Gastroesophageal sphincter (tissue), 4 donors: ENCODE measurements around the gene AFAP1. TPM values are rescaled to one million over a fixed set of nuclear protein-coding genes. Genes with fewer than 3 reads are reported as not detected.

ENCODE experiments used
- ATAC-seq: fragments of 150-250 bp; one replicate; pipeline ENCODE4 v1.9.1; 2016; ENCODE audit warnings: mild to moderate bottlenecking, moderate library complexity
- H3K27ac ChIP-seq, 4 donors: fragments of 200-600 bp; sonication (generic) in 3 of 4; 1 replicate in 3 of 4; 2 replicates in 1 of 4; pipeline ENCODE4 v1.5.1; 2016 to 2019
- H3K27me3 ChIP-seq: fragments of 200-600 bp; sonication (generic); one replicate; pipeline ENCODE4 v1.5.1; 2019
- H3K36me3 ChIP-seq, 2 donors: fragments of 200-600 bp; sonication (generic); one replicate each; pipeline ENCODE4 v1.5.1; 2019; ENCODE audit warnings: control low read depth in 1 of 2
- H3K4me1 ChIP-seq, 3 donors: fragments of 200-600 bp; sonication (generic); 1 replicate in 2 of 3; 2 replicates in 1 of 3; pipeline ENCODE4 v1.5.1; 2016 to 2019; ENCODE audit warnings: control low read depth in 2 of 3
- H3K4me3 ChIP-seq, 2 donors: fragments of 200-600 bp; sonication (generic); one replicate each; pipeline ENCODE4 v1.5.1; 2019; ENCODE audit warnings: mild to moderate bottlenecking in 1 of 2, moderate library complexity in 1 of 2
- H3K9me3 ChIP-seq, 3 donors: fragments of 200-600 bp; sonication (generic); one replicate each; pipeline ENCODE4 v1.5.1; 2017 to 2019; ENCODE audit warnings: control low read depth in 2 of 3
- EP300 ChIP-seq: sonication (generic); formaldehyde crosslinking; IDR thresholded peaks from one replicate; pipeline ENCODE4 v1.6.1; 2017; ENCODE audit warnings: antibody characterized with exemption, mild to moderate bottlenecking
- POLR2A ChIP-seq, 2 donors: fragments of 450-650 bp; IDR thresholded peaks; one replicate each; pipeline ENCODE4 v1.6.1; 2017; ENCODE audit warnings: antibody characterized with exemption in 2 of 2, mild to moderate bottlenecking in 2 of 2, moderate library complexity in 1 of 2
- POLR2AphosphoS5 ChIP-seq: sonication (generic); formaldehyde crosslinking; IDR thresholded peaks from one replicate; pipeline ENCODE4 v1.6.1; 2017; ENCODE audit warnings: antibody characterized with exemption
- WGBS, 2 donors: methylation state at CpG; one replicate each; pipeline ENCODE4 v1.1.5; 2018; ENCODE audit warnings: low coverage in 1 of 2; 5-methylcytosine and 5-hydroxymethylcytosine counted together
- total RNA-seq, 4 donors: library from RNA; depleted of rRNA; stranded (reverse); fragments of >200 nt; gene quantifications; one replicate each; pipeline ENCODE4 v1.1.0, GENCODE V29; 2016
- TF ChIP-seq, protein P1 (sequence below), 4 experiments: fragments of 200-600 bp in 2 of 4; fragments of 450-650 bp in 2 of 4; sonication (generic) in 1 of 4; IDR thresholded peaks; one replicate each; pipeline ENCODE4 v1.5.1; 2017 to 2019; ENCODE audit warnings: antibody characterized with exemption in 4 of 4, mild to moderate bottlenecking in 2 of 4, moderate library complexity in 2 of 4

The AFAP1 gene
- total RNA-seq, 4 donors from 2014 or later, result 32.0 to 79.7 (median 48.1) TPM

DNA sequence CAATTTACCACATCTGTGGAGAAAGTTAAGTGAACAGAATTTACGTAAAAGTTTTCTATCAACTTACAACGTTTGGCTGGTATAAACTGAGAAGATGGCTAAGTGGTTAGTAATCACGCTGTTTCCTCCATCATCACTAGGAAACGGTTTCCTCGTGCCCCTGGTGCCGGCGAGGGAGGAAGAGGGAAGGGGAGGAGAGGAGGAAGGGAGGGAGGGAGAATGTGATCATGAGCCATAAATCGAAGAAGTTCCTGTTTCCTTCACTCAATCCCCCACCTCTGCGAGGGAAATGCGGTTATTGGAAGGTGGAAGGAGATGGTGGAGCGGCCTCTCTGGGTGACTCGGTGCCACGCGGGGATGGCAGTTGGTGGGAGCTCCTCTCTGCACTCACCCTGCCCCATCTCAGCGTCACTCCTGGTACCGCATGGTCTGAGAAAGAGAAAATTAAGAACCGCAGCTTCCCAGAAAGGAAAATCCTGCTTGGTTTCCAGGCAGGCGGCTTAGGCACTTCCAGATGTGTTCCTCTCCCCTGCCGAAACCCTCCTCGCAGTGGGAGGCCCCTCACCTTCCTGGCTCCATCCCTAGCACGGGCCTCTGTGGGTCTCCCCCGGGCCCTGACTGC, 216.8 kb downstream of the AFAP1 start:
- TF ChIP-seq EP300 (no peak), POLR2AphosphoS5 (no peak), POLR2A (IDR thresholded peaks at IDR 0.05) (no peak)
- TF ChIP-seq, protein P1, sequence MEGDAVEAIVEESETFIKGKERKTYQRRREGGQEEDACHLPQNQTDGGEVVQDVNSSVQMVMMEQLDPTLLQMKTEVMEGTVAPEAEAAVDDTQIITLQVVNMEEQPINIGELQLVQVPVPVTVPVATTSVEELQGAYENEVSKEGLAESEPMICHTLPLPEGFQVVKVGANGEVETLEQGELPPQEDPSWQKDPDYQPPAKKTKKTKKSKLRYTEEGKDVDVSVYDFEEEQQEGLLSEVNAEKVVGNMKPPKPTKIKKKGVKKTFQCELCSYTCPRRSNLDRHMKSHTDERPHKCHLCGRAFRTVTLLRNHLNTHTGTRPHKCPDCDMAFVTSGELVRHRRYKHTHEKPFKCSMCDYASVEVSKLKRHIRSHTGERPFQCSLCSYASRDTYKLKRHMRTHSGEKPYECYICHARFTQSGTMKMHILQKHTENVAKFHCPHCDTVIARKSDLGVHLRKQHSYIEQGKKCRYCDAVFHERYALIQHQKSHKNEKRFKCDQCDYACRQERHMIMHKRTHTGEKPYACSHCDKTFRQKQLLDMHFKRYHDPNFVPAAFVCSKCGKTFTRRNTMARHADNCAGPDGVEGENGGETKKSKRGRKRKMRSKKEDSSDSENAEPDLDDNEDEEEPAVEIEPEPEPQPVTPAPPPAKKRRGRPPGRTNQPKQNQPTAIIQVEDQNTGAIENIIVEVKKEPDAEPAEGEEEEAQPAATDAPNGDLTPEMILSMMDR (IDR thresholded peaks at IDR 0.05), result no peak
- Histone ChIP-seq H3K9me3 (no peaks in the 10 kb centered on the region), H3K4me3 (no peak overlapping the region), H3K27ac (no peak overlapping the region), H3K27me3 (peaks cover 6% of the 10 kb centered on the region), H3K36me3 (peaks cover 0 to 7% of the 10 kb centered on the region in 2 donors), H3K4me1 (peaks cover 0 to 7% (median 0%) of the 10 kb centered on the region in 3 donors)
- 74 to 79% methylated on average over 12 to 17 of the region's 22 CpGs for WGBS, 2 donors
- ATAC-seq, result no peak

DNA sequence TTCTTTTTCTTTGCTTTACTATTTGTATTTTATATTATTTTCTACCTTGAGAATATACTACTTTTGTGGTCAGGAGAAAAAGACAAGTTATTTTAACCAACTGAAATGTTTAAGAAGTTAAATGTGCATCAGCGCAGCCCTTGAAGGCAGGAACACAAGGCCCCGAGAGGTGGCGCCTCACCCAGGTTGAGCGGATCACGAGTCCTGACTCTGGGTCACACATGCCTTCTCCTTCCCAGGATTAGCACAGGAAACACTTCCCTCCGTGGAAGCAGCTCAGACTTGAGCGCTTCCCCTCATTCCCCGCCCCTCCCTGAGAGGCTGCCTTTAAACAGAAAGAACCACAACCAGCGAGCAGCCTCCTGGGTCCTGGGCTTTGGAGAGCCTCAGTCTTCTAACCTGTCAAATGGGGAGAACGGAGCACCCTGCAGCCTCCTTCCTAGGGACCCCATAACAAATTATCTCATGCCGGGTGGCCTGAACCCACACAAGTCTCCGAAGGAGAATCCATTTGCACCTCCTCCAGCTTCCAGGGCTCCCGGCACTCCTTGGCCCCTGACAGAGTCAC, 217.6 kb downstream of the AFAP1 start:
- TF ChIP-seq, protein P1 (IDR thresholded peaks at IDR 0.05), result no peak
- TF ChIP-seq POLR2A (IDR thresholded peaks at IDR 0.05) (no peak), EP300 (no peak), POLR2AphosphoS5 (no peak)
- no peak overlapping the region for H3K4me3 ChIP-seq
- H3K36me3 ChIP-seq, result peaks cover 0 to 7% of the 10 kb centered on the region in 2 donors
- no peak for ATAC-seq
- peaks cover 6% of the 10 kb centered on the region for H3K27me3 ChIP-seq
- no peak overlapping the region for H3K27ac ChIP-seq
- H3K9me3 ChIP-seq, result no peaks in the 10 kb centered on the region
- H3K4me1 ChIP-seq, result peaks cover 0 to 7% (median 0%) of the 10 kb centered on the region in 3 donors
- WGBS, 2 donors, result 70 to 73% methylated on average over 4 to 10 of the region's 13 CpGs

DNA sequence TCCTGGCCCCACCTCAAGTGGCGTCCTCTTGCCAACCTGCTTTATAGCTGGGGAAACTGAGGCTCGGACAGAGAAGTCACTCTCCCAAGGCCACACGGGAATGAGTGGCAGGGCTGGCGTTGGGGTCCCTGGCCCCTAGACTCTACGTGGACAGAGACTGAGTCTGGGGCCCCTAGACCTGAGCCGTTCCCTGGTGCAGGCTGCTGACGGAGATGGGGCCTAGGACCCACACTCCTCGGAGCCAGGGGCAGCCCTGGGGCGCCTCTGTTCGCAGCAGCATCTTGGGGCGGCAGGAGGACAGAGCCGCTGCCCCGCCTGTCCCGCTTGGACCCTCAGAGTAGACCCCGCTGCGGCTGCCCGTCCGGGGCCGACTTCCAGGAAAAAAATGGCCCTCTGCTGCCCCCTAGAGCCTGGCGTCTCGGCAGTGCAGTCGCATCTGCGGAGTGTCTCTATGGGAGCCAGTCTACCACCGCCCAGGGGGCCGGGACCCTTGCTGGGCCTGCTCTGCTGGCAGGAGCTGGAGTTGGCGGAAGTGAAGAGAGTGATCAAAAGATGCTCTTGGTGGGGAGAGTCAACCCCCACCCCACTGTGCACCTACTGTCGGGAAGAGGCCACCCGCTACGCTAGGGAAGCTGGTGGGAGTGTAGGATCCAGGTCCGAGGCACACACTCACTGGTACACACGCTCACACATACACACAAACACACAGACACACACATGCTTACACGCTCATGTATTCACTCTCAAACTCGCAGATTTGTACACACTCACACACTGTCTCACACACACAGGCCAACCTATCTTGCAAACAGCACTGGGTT, 220.1 kb downstream of the AFAP1 start:
- H3K9me3 ChIP-seq, result no peaks in the 10 kb centered on the region
- no peak overlapping the region for H3K27ac ChIP-seq
- peak; percentile 76 for ATAC-seq
- TF ChIP-seq POLR2AphosphoS5, result no peak
- TF ChIP-seq EP300, result no peak
- TF ChIP-seq POLR2A (IDR thresholded peaks at IDR 0.05), result no peak
- TF ChIP-seq, protein P1 (IDR thresholded peaks at IDR 0.05), result peak in 3 of 4 experiments; percentile 76 to 90 (median 81)
- H3K27me3 ChIP-seq, result peaks cover 6% of the 10 kb centered on the region
- 46% methylated on average over 7 of the region's 33 CpGs; no CpG with 5 or more reads in 1 of the 2 donors for WGBS, 2 donors
- H3K4me1 ChIP-seq, result peaks cover 0 to 7% (median 0%) of the 10 kb centered on the region in 3 donors
- peak overlapping the region in 1 of 2 donors; percentile 12 for H3K4me3 ChIP-seq
- peaks cover 0 to 1% of the 10 kb centered on the region in 2 donors for H3K36me3 ChIP-seq

DNA sequence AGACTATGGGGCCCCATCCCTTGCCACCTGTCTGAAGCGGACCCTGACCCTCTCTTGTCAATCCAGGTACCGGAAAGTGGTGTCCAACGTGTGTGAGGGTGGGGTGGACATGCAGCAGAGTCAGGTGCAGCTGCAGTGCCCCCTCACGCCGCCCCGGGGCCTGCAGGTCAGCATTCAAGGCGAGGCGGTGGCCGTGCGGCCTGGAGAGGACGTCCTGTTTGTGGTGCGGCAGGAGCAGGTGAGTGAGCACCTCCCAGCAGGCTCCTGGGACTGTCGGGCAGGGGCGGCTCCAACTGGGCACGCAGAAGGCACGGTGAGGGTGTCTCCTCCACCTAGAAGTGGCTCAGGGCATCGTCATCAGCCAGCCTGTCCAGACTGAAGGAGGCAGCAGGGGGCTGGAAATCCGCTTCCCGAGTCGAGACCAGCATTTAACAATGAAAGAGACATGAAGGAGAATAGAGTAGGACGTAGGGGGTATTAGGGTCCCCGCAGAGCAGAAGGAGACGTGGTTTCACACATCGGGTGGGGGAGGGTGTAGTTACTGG, 221.6 kb downstream of the AFAP1 start:
- no peak for TF ChIP-seq POLR2AphosphoS5
- TF ChIP-seq EP300, result no peak
- TF ChIP-seq, protein P1 (IDR thresholded peaks at IDR 0.05), result no peak
- no peak for TF ChIP-seq POLR2A (IDR thresholded peaks at IDR 0.05)
- peaks cover 0 to 8% of the 10 kb centered on the region in 2 donors for H3K36me3 ChIP-seq
- no peak overlapping the region for H3K27ac ChIP-seq
- H3K4me3 ChIP-seq, result no peak overlapping the region
- H3K27me3 ChIP-seq, result peaks cover 6% of the 10 kb centered on the region
- WGBS, 2 donors, result 72 to 73% methylated on average over 6 to 8 of the region's 24 CpGs
- peaks cover 0 to 7% (median 0%) of the 10 kb centered on the region in 3 donors for H3K9me3 ChIP-seq
- H3K4me1 ChIP-seq, result peaks cover 0 to 7% (median 0%) of the 10 kb centered on the region in 3 donors
- no peak for ATAC-seq
